Body of pancreas (tissue), 4 donors: ENCODE results near the gene CTNNA2. TPM values are rescaled to one million over a fixed set of nuclear protein-coding genes. Genes with fewer than 3 reads are reported as not detected.

Experiments used
- ATAC-seq: fragments of 150-250 bp; one replicate; pipeline ENCODE4 v1.9.1; 2016
- DNase-seq, 4 donors: peaks; one replicate each; pipeline ENCODE4 v3.0.0-alpha.2; 2019
- H3K27ac ChIP-seq, 4 donors: fragments of 200-600 bp; sonication (generic); 1 replicate in 3 of 4; 2 replicates in 1 of 4; pipeline versions ENCODE4 v1.5.1 to v1.6.1; 2016 to 2019; ENCODE audit warnings: mild to moderate bottlenecking in 1 of 4, mixed read lengths in 1 of 4, moderate library complexity in 1 of 4
- H3K27me3 ChIP-seq, 2 donors: fragments of 200-600 bp; sonication (generic); one replicate each; pipeline ENCODE4 v1.6.0; 2016; ENCODE audit warnings: mild to moderate bottlenecking in 1 of 2
- H3K36me3 ChIP-seq, 2 donors: fragments of 200-600 bp; sonication (generic); replicated peaks in 1 of 2; 2 replicates each; pipeline ENCODE4 v1.5.1; 2016; ENCODE audit warnings: low read depth in 2 of 2; ENCODE audit not compliant: insufficient read depth in 1 of 2
- H3K4me1 ChIP-seq: fragments of 200-600 bp; sonication (generic); one replicate; pipeline ENCODE4 v1.6.0; 2016
- H3K4me3 ChIP-seq, 2 donors: fragments of 200-600 bp; sonication (generic); 1 replicate in 1 of 2; 2 replicates in 1 of 2; pipeline ENCODE4 v1.5.1; 2016 to 2019
- H3K9me3 ChIP-seq, 3 donors: fragments of 200-600 bp; sonication (generic); 1 replicate in 2 of 3; 2 replicates in 1 of 3; pipeline ENCODE4 v1.5.1; 2016
- CTCF ChIP-seq, 7 experiments: fragments of 450-650 bp in 4 of 7; fragments of 200-600 bp in 3 of 7; sonication (generic) in 3 of 7; IDR thresholded peaks; one replicate each; pipeline ENCODE4 v1.5.1; 2016 to 2019; ENCODE audit warnings: antibody characterized with exemption in 7 of 7
- POLR2A ChIP-seq, 3 donors: fragments of 450-650 bp; IDR thresholded peaks; one replicate each; pipeline ENCODE4 v1.6.1; 2016; ENCODE audit warnings: antibody characterized with exemption in 3 of 3, mild to moderate bottlenecking in 2 of 3
- WGBS, 2 donors: methylation state at CpG; one replicate each; pipeline ENCODE4 v1.1.5; 2017; 5-methylcytosine and 5-hydroxymethylcytosine counted together
- intact Hi-C: fragments of 100-400 bp; cut with DNase I; formaldehyde crosslinking; loops from one replicate; pipeline ENCODE4 v1.15.1; 2023
- total RNA-seq, 2 donors: library from RNA; depleted of rRNA; stranded (reverse); fragments of >200 nt; gene quantifications; one replicate each; pipeline ENCODE4 v1.1.0, GENCODE V29; 2016

Gene CTNNA2
- total RNA-seq, 2 donors from 2014 or later: 0.52 to 29.3 TPM

- no peak for ATAC-seq
- H3K27ac ChIP-seq: no peak overlapping the region
- H3K9me3 ChIP-seq: no peaks in the 10 kb centered on the region
- H3K36me3 ChIP-seq: no peaks in the 10 kb centered on the region
- H3K4me1 ChIP-seq: no peaks in the 10 kb centered on the region
- TF ChIP-seq POLR2A (IDR thresholded peaks at IDR 0.05) (no peak), CTCF (IDR thresholded peaks at IDR 0.05) (no peak)
- DNase-seq: no peak
- no peak overlapping the region for H3K4me3 ChIP-seq
- WGBS, 2 donors: 39 to 62% methylated on average over 1 of the region's 1 CpG
- intact Hi-C loops: no loop called here
- no peaks in the 10 kb centered on the region for H3K27me3 ChIP-seq
Observed at GRCh38 chr2:80506563-80506962, 993.7 kb downstream of the CTNNA2 start.

- no peaks in the 10 kb centered on the region for H3K36me3 ChIP-seq
- WGBS, 2 donors: 42 to 44% methylated on average over 3 of the region's 3 CpGs
- no peak overlapping the region for H3K27ac ChIP-seq
- DNase-seq: no peak
- intact Hi-C loops: no loop called here
- no peak overlapping the region for H3K4me3 ChIP-seq
- H3K9me3 ChIP-seq: no peaks in the 10 kb centered on the region
- TF ChIP-seq CTCF (IDR thresholded peaks at IDR 0.05): no peak
- TF ChIP-seq POLR2A (IDR thresholded peaks at IDR 0.05): no peak
- H3K4me1 ChIP-seq: no peaks in the 10 kb centered on the region
- no peaks in the 10 kb centered on the region for H3K27me3 ChIP-seq
- ATAC-seq: no peak
Observed at GRCh38 chr2:80510716-80511115, 997.9 kb downstream of the CTNNA2 start.

- no peak overlapping the region for H3K4me3 ChIP-seq
- WGBS, 2 donors: 69 to 84% methylated on average over 3 of the region's 3 CpGs
- intact Hi-C loops: no loop called here
- no peaks in the 10 kb centered on the region for H3K9me3 ChIP-seq
- H3K36me3 ChIP-seq: no peaks in the 10 kb centered on the region
- no peaks in the 10 kb centered on the region for H3K27me3 ChIP-seq
- ATAC-seq: no peak
- no peaks in the 10 kb centered on the region for H3K4me1 ChIP-seq
- TF ChIP-seq CTCF (IDR thresholded peaks at IDR 0.05) (no peak), POLR2A (IDR thresholded peaks at IDR 0.05) (no peak)
- DNase-seq: no peak
- no peak overlapping the region for H3K27ac ChIP-seq
Observed at GRCh38 chr2:80515964-80516363, 1003.1 kb downstream of the CTNNA2 start.

GRCh38 chr2:80517316-80517715 lies 1004.5 kb downstream of the CTNNA2 start:
- intact Hi-C loops: no loop called here
- Histone ChIP-seq H3K4me3 (no peak overlapping the region), H3K4me1 (no peaks in the 10 kb centered on the region), H3K9me3 (no peaks in the 10 kb centered on the region), H3K27ac (no peak overlapping the region), H3K36me3 (no peaks in the 10 kb centered on the region), H3K27me3 (no peaks in the 10 kb centered on the region)
- ATAC-seq: no peak
- no peak for DNase-seq
- TF ChIP-seq CTCF (IDR thresholded peaks at IDR 0.05) (no peak), POLR2A (IDR thresholded peaks at IDR 0.05) (no peak)
- 27 to 45% methylated on average over 3 of the region's 3 CpGs for WGBS, 2 donors

- Histone ChIP-seq H3K4me1 (no peaks in the 10 kb centered on the region), H3K9me3 (no peaks in the 10 kb centered on the region), H3K36me3 (no peaks in the 10 kb centered on the region), H3K4me3 (no peak overlapping the region), H3K27ac (no peak overlapping the region), H3K27me3 (no peaks in the 10 kb centered on the region)
- DNase-seq (no peak), ATAC-seq (no peak)
- 55 to 60% methylated on average over 3 of the region's 3 CpGs for WGBS, 2 donors
- intact Hi-C loops: no loop called here
- TF ChIP-seq CTCF (IDR thresholded peaks at IDR 0.05) (no peak), POLR2A (IDR thresholded peaks at IDR 0.05) (no peak)
Observed at GRCh38 chr2:80519121-80519643, 1006.3 kb downstream of the CTNNA2 start.
